HCT116 (cell line): ENCODE results near the gene AKAP13. TPM values are rescaled to one million over a fixed set of nuclear protein-coding genes. Genes with fewer than 3 reads are reported as not detected.

Experiments
- ATAC-seq: fragments of 200-7000 bp; cut with Tn5 transposase; 2 replicates; pipeline ENCODE4 v1.9.1; 2020; ENCODE audit warnings: mild to moderate bottlenecking, moderate library complexity
- BruUV-seq: library from RNA; stranded (reverse); fragments of 400-500 nt; replicated peaks from 2 replicates; lab custom pipeline; 2021; lab: Mats Ljungman, UMichigan
- CTCF ChIA-PET: fragments of 300-600 bp; sonication (Branson Sonifier 250); formaldehyde crosslinking; loops from one replicate; lab custom pipeline; 2021; ENCODE audit warnings: antibody characterized with exemption; lab: Charles Lee
- POLR2A ChIA-PET: fragments of 300-600, 350-600 bp; sonication (Branson Sonifier 250); formaldehyde crosslinking; loops from one replicate; lab custom pipeline; 2021; ENCODE audit warnings: antibody characterized with exemption; lab: Charles Lee
- RAD21 ChIA-PET, 2 experiments: fragments of 300-600 bp; sonication (Branson Sonifier 250); formaldehyde crosslinking; loops; one replicate each; lab custom pipeline; 2023; ENCODE audit warnings: low total read pairs in 2 of 2; ENCODE audit not compliant: uncharacterized antibody in 2 of 2, unreplicated experiment in 2 of 2, low non-redundant PET in 1 of 2; lab: Charles Lee
- DNase-seq: peaks from one replicate; pipeline ENCODE4 v3.0.0-alpha.2; 2010; ENCODE audit warnings: low read depth, low spot score
- H2AFZ ChIP-seq: fragments of 200-600 bp; shearing (Covaris generic), sonication (generic); 2 replicates; pipeline ENCODE4 v1.6.1; 2017; ENCODE audit warnings: low read depth, mixed run types, mixed read lengths, antibody characterized with exemption, low read length; ENCODE audit not compliant: poor library complexity, severe bottlenecking
- H3K27ac ChIP-seq: 2 replicates; pipeline ENCODE4 v1.5.1; 2012; ENCODE audit warnings: low read depth, low read length
- H3K27me3 ChIP-seq: fragments of 200-600 bp; sonication (generic); 2 replicates; pipeline ENCODE4 v1.6.1; 2016; ENCODE audit warnings: mixed run types, low read length, mixed read lengths; ENCODE audit not compliant: insufficient read depth
- H3K36me3 ChIP-seq, 2 experiments: fragments of 200-500 bp in 1 of 2; fragments of 200-600 bp in 1 of 2; sonication (Bioruptor generic) in 1 of 2; sonication (generic) in 1 of 2; 2 replicates each; pipeline versions ENCODE4 v1.5.1 to v1.6.1; 2014 to 2016; ENCODE audit warnings: low read length in 2 of 2, inconsistent platforms in 1 of 2, mixed read lengths in 1 of 2, mixed run types in 1 of 2; ENCODE audit not compliant: insufficient read depth in 2 of 2, control insufficient read depth in 1 of 2
- H3K4me1 ChIP-seq, 2 experiments: fragments of 200-600 bp in 1 of 2; sonication (generic) in 1 of 2; 2 replicates each; pipeline versions ENCODE4 v1.5.1 to v1.6.1; 2012 to 2017; ENCODE audit warnings: low read length in 2 of 2, inconsistent platforms in 1 of 2, mild to moderate bottlenecking in 1 of 2, mixed read lengths in 1 of 2, mixed run types in 1 of 2, moderate library complexity in 1 of 2; ENCODE audit not compliant: insufficient read depth in 2 of 2, control insufficient read depth in 1 of 2
- H3K4me2 ChIP-seq: fragments of 200-600 bp; sonication (generic); 2 replicates; pipeline ENCODE4 v1.6.1; 2017; ENCODE audit warnings: mixed run types, low read length, mixed read lengths
- H3K4me3 ChIP-seq, 2 experiments: fragments of 200-600 bp in 1 of 2; sonication (generic) in 1 of 2; replicated peaks in 1 of 2; 2 replicates each; pipeline ENCODE4 v1.5.1; 2011 to 2016; ENCODE audit warnings: low read length in 2 of 2, control low read depth in 1 of 2, low read depth in 1 of 2, mild to moderate bottlenecking in 1 of 2, mixed read lengths in 1 of 2, mixed run types in 1 of 2
- H3K79me2 ChIP-seq: fragments of 200-600 bp; sonication (generic); 2 replicates; pipeline ENCODE4 v1.6.1; 2017; ENCODE audit warnings: mild to moderate bottlenecking, mixed run types, low read length, moderate library complexity, mixed read lengths; ENCODE audit not compliant: insufficient read depth
- H3K9ac ChIP-seq: fragments of 200-600 bp; sonication (generic); 2 replicates; pipeline ENCODE4 v1.6.1; 2016; ENCODE audit warnings: low read length, mixed read lengths
- H3K9me2 ChIP-seq: fragments of 200-600 bp; sonication (generic), shearing (Covaris generic); 2 replicates; pipeline ENCODE4 v1.6.1; 2017; ENCODE audit warnings: mixed run types, mild to moderate bottlenecking, moderate library complexity; ENCODE audit not compliant: insufficient read depth
- H3K9me3 ChIP-seq, 2 experiments: fragments of 200-500 bp in 1 of 2; fragments of 200-600 bp in 1 of 2; sonication (Bioruptor generic) in 1 of 2; sonication (generic) in 1 of 2; 2 replicates each; pipeline ENCODE4 v1.6.1; 2014 to 2017; ENCODE audit warnings: low read length in 2 of 2, mixed read lengths in 2 of 2, inconsistent platforms in 1 of 2, low read depth in 1 of 2, mild to moderate bottlenecking in 1 of 2, mixed run types in 1 of 2, moderate library complexity in 1 of 2; ENCODE audit not compliant: control insufficient read depth in 1 of 2, insufficient read depth in 1 of 2
- H4K20me1 ChIP-seq: fragments of 200-600 bp; sonication (generic), shearing (Covaris generic); 2 replicates; pipeline ENCODE4 v1.6.1; 2017; ENCODE audit warnings: mixed run types, mild to moderate bottlenecking, moderate library complexity; ENCODE audit not compliant: insufficient read depth
- CBX3 ChIP-seq: IDR thresholded peaks from 2 replicates; pipeline ENCODE4 v1.6.1; 2012; ENCODE audit warnings: low read depth
- CEBPB ChIP-seq: IDR thresholded peaks from 2 replicates; pipeline ENCODE4 v1.6.1; 2012; ENCODE audit warnings: low read depth
- CTCF ChIP-seq, 3 experiments: fragments of 200-600 bp in 1 of 3; sonication (generic) in 1 of 3; IDR thresholded peaks in 2 of 3; conservative IDR thresholded peaks in 1 of 3; 2 replicates each; pipeline ENCODE4 v1.5.1; 2012 to 2017; ENCODE audit warnings: low read depth in 2 of 3, low read length in 2 of 3, antibody characterized with exemption in 1 of 3, borderline replicate concordance in 1 of 3, control low read depth in 1 of 3, mild to moderate bottlenecking in 1 of 3, mixed read lengths in 1 of 3, mixed run types in 1 of 3, moderate library complexity in 1 of 3; ENCODE audit not compliant: insufficient read depth in 1 of 3
- ELF1 ChIP-seq: IDR thresholded peaks from 2 replicates; pipeline ENCODE4 v1.6.1; 2012; ENCODE audit warnings: low read depth, borderline replicate concordance
- EZH2 ChIP-seq: fragments of 200-600 bp; sonication (generic); IDR thresholded peaks from 2 replicates; pipeline ENCODE4 v1.6.1; 2017; ENCODE audit warnings: antibody characterized with exemption, mixed run types
- EZH2phosphoT487 ChIP-seq: fragments of 200-600 bp; IDR thresholded peaks from 2 replicates; pipeline ENCODE4 v1.6.1; 2018; ENCODE audit warnings: antibody characterized with exemption, borderline replicate concordance
- JUND ChIP-seq: IDR thresholded peaks from 2 replicates; pipeline ENCODE4 v1.6.1; 2012
- POLR2AphosphoS5 ChIP-seq: IDR thresholded peaks from 2 replicates; pipeline ENCODE4 v1.6.1; 2011; ENCODE audit warnings: mild to moderate bottlenecking, low read depth, low read length, moderate library complexity
- RAD21 ChIP-seq: IDR thresholded peaks from 2 replicates; pipeline ENCODE4 v1.6.1; 2012; ENCODE audit warnings: low read depth, mild to moderate bottlenecking
- SP1 ChIP-seq: IDR thresholded peaks from 2 replicates; pipeline ENCODE4 v1.6.1; 2012; ENCODE audit warnings: low read depth
- SRF ChIP-seq: IDR thresholded peaks from 2 replicates; pipeline ENCODE4 v1.6.1; 2012; ENCODE audit warnings: low read depth
- TCF7L2 ChIP-seq: IDR thresholded peaks from 2 replicates; pipeline ENCODE4 v1.7.0; 2011; ENCODE audit warnings: borderline replicate concordance, inconsistent platforms; ENCODE audit not compliant: insufficient read depth, insufficient read length; ENCODE audit errors: extremely low read depth
- YY1 ChIP-seq: IDR thresholded peaks from 2 replicates; pipeline ENCODE4 v1.6.1; 2011; ENCODE audit warnings: low read length, low read depth, moderate library complexity, mild to moderate bottlenecking; ENCODE audit not compliant: insufficient replicate concordance; ENCODE audit errors: extremely low read depth
- ZBTB33 ChIP-seq: IDR thresholded peaks from 2 replicates; pipeline ENCODE4 v1.6.1; 2011; ENCODE audit warnings: mild to moderate bottlenecking, low read length, moderate library complexity; ENCODE audit not compliant: insufficient replicate concordance; ENCODE audit errors: extremely low read depth
- ZFX ChIP-seq: fragments of 450-650 bp; IDR thresholded peaks from 2 replicates; pipeline ENCODE4 v1.6.1; 2017
- intact Hi-C: fragments of 100-400 bp; cut with micrococcal nuclease; formaldehyde crosslinking; loops from 2 replicates; pipeline ENCODE4 v1.10.0; 2022
- total RNA-seq: library from RNA; stranded (reverse); gene quantifications from one replicate; pipeline ENCODE4 v1.2.1, GENCODE V29; 2021; ENCODE audit not compliant: unreplicated experiment
- TF ChIP-seq, protein P1 (sequence below): IDR thresholded peaks from 2 replicates; pipeline ENCODE4 v1.6.1; 2012

AKAP13 gene
- total RNA-seq, 1 experiment from 2014 or later = 43.1 TPM

DNA sequence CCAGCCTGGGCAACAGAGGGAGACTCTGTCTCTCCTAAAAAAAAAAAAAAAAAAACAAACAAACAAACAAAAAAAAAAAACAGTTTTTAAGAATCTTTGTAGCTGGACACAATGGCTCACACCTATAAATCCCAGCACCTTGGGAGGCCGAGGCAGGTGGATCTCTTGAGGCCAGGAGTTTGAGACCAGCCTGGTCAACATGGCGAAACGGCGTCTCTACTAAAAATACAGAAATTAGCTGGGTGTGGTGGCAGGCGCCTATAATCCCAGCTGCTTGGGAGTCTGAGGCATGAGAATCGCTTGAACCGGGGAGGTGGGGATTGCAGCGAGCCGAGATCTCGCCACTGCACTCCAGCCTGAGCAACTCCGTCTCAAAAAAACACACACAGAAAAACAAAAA lies 361.3 kb downstream of the AKAP13 start:
- ChIA-PET RAD21 (no interaction called here), CTCF (interaction anchor here (2.3 kb wide), 1 partner anchor 12 kb away, joined by 6 read pairs; no protein-coding TSS in a partner anchor), POLR2A (no interaction called here)
- no peaks in the 10 kb centered on the region for H3K27me3 ChIP-seq
- DNase-seq (no peak), ATAC-seq (no peak)
- TF ChIP-seq, protein P1, sequence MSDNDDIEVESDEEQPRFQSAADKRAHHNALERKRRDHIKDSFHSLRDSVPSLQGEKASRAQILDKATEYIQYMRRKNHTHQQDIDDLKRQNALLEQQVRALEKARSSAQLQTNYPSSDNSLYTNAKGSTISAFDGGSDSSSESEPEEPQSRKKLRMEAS = no peak
- TF ChIP-seq CEBPB (no peak), YY1 (no peak), SRF (no peak), RAD21 (no peak), JUND (no peak), TCF7L2 (no peak), SP1 (no peak)
- TF ChIP-seq, all 23 proteins: peak for 0
- peaks cover 0 to 15% of the 10 kb centered on the region in 2 experiments; a peak in 2 of 4 replicates for H3K36me3 ChIP-seq
- no peak overlapping the region for H3K9ac ChIP-seq
- no peak overlapping the region for H3K27ac ChIP-seq
- H3K4me3 ChIP-seq = no peak overlapping the region
- H3K79me2 ChIP-seq = no peaks in the 10 kb centered on the region
- no peaks in the 10 kb centered on the region for H4K20me1 ChIP-seq
- BruUV-seq = no TSS peak
- no peak overlapping the region for H2AFZ ChIP-seq
- no peak overlapping the region for H3K4me2 ChIP-seq
- H3K9me3 ChIP-seq = no peaks in the 10 kb centered on the region
- intact Hi-C loops = no loop called here
- no peaks in the 10 kb centered on the region for H3K9me2 ChIP-seq
- H3K4me1 ChIP-seq = no peaks in the 10 kb centered on the region

- ChIA-PET POLR2A (no interaction called here), CTCF (interaction anchor here (2.3 kb wide), 1 partner anchor 12 kb away, joined by 6 read pairs; no protein-coding TSS in a partner anchor)
- no peak for TF ChIP-seq POLR2AphosphoS5
- no peak for TF ChIP-seq EZH2phosphoT487
- no peak for TF ChIP-seq ZFX
- no peak for TF ChIP-seq EZH2
- TF ChIP-seq CTCF (IDR thresholded peaks at IDR 0.05 in 2 of 3, conservative IDR thresholded peaks at IDR 0.05 in 1 of 3; ENCODE audit: borderline replicate concordance in 1 of 3, insufficient read depth in 1 of 3, low read depth in 2 of 3, low read length in 2 of 3) = no peak
- TF ChIP-seq SRF = no peak
- no peak for TF ChIP-seq ZBTB33
- no peak for TF ChIP-seq CBX3
- no peak for TF ChIP-seq ELF1
These were observed 361.9 kb downstream of the AKAP13 start for GRCh38 chr15:85742186-85742821.

More at GRCh38 chr15:85742186-85742821, 361.9 kb downstream of the AKAP13 start:
- Histone ChIP-seq H3K9me2 (no peaks in the 10 kb centered on the region), H3K9ac (no peak overlapping the region), H3K4me3 (no peak overlapping the region), H3K4me2 (no peak overlapping the region), H3K4me1 (no peaks in the 10 kb centered on the region), H3K79me2 (no peaks in the 10 kb centered on the region), H3K27ac (no peak overlapping the region), H2AFZ (no peak overlapping the region), H4K20me1 (no peaks in the 10 kb centered on the region), H3K27me3 (no peaks in the 10 kb centered on the region), H3K36me3 (peaks cover 0 to 17% of the 10 kb centered on the region in 2 experiments; a peak in 2 of 4 replicates), H3K9me3 (no peaks in the 10 kb centered on the region)
- intact Hi-C loops = no loop called here
- no TSS peak for BruUV-seq
- ATAC-seq (no peak), DNase-seq (no peak)
- RAD21 ChIA-PET = no interaction called here
